Stomach (tissue), 4 donors: Measurements from ENCODE around the gene IGFN1.

Experiments used
- CTCF ChIP-seq, 7 experiments: fragments of 450-650 bp in 4 of 7; fragments of 200-600 bp in 3 of 7; sonication (generic) in 3 of 7; IDR thresholded peaks; one replicate each; pipeline ENCODE4 v1.5.1; 2016 to 2019; ENCODE audit warnings: antibody characterized with exemption in 7 of 7, control low read depth in 2 of 7, mild to moderate bottlenecking in 1 of 7
- EP300 ChIP-seq: sonication (generic); formaldehyde crosslinking; IDR thresholded peaks from one replicate; pipeline ENCODE4 v1.6.1; 2017; ENCODE audit warnings: antibody characterized with exemption
- POLR2A ChIP-seq, 4 donors: fragments of 450-650 bp; IDR thresholded peaks; one replicate each; pipeline ENCODE4 v1.6.1; 2016; ENCODE audit warnings: antibody characterized with exemption in 4 of 4, control low read depth in 2 of 4, mild to moderate bottlenecking in 1 of 4, moderate library complexity in 1 of 4
- POLR2AphosphoS5 ChIP-seq, 3 donors: sonication (generic); formaldehyde crosslinking; IDR thresholded peaks; one replicate each; pipeline ENCODE4 v1.6.1; 2016; ENCODE audit warnings: antibody characterized with exemption in 3 of 3

DNA sequence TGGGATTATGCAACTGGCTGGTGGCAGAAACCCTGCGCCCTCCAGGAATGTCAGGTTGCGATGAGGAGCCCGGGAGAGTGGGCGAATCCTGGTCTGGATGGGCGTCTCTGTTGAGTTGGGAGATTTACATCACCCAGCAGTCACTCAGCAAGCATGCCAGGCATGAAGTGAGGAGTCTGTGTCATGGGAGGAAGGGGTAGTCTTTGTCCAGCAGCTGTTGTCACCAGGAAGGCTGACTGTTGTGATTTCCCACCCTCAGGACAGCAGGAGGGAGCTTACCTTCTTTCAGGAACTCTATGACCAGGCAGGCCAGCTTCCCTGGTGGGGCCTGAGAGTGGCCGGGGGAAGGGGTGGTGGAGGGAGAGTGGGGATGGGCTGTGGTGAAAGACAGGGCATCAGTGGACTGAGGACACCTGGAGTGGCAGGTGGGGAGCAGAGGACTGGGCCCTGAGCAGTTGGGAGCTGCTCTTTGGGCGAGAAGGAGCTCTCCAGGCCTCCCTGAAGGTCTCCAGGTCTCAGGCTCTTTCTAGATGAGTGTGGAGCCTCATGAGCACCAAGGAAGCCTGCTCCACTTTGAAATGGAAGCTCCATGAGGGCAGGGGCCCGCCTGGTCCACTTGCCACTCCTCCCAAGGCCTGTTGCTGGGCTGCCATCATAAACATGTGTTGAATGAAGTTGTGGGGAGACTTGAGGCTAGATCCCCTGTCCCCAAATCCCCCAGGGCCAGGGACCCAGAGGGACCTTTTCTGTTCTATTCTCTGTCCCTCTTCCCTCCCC is 71.3 kb downstream of the IGFN1 start:
- TF ChIP-seq CTCF (IDR thresholded peaks at IDR 0.05), result no peak
- no peak for TF ChIP-seq POLR2A (IDR thresholded peaks at IDR 0.05)
- TF ChIP-seq EP300, result no peak
- no peak for TF ChIP-seq POLR2AphosphoS5 (IDR thresholded peaks at IDR 0.05)
